Uterus (tissue), 4 donors: ENCODE results near the gene RASAL2. TPM values are rescaled to one million over a fixed set of nuclear protein-coding genes. Genes with fewer than 3 reads are reported as not detected.
"Not testable (repeated sequence)": the region's sequence is repeated elsewhere in the genome, so short reads cannot be mapped to it uniquely, and the experiment has no call there.

Experiments used
- DNase-seq, 2 donors: peaks; one replicate each; pipeline ENCODE4 v3.0.0-alpha.2; 2019 to 2020
- H3K27ac ChIP-seq, 2 donors: fragments of 200-600 bp; sonication (generic); 1 replicate in 1 of 2; 2 replicates in 1 of 2; pipeline ENCODE4 v1.5.1; 2016 to 2018
- H3K27me3 ChIP-seq, 2 donors: fragments of 200-600 bp; sonication (generic); one replicate each; pipeline ENCODE4 v1.5.1; 2018 to 2019; ENCODE audit warnings: control low read depth in 1 of 2
- H3K36me3 ChIP-seq, 2 donors: fragments of 200-600 bp; sonication (generic); one replicate each; pipeline ENCODE4 v1.5.1; 2019; ENCODE audit warnings: control low read depth in 1 of 2
- H3K4me1 ChIP-seq, 2 donors: fragments of 200-600 bp; sonication (generic); one replicate each; pipeline ENCODE4 v1.5.1; 2018 to 2019; ENCODE audit warnings: control low read depth in 1 of 2
- H3K4me3 ChIP-seq, 2 donors: fragments of 200-600 bp; sonication (generic); 1 replicate in 1 of 2; 2 replicates in 1 of 2; pipeline ENCODE4 v1.5.1; 2018 to 2019; ENCODE audit warnings: mild to moderate bottlenecking in 1 of 2
- H3K9me3 ChIP-seq, 2 donors: fragments of 200-600 bp; sonication (generic); one replicate each; pipeline ENCODE4 v1.5.1; 2019; ENCODE audit warnings: control low read depth in 1 of 2
- POLR2A ChIP-seq, 2 donors: fragments of 450-650 bp; IDR thresholded peaks; one replicate each; pipeline ENCODE4 v1.6.1; 2016; ENCODE audit warnings: antibody characterized with exemption in 2 of 2, mild to moderate bottlenecking in 1 of 2, moderate library complexity in 1 of 2
- intact Hi-C: fragments of 100-400 bp; cut with DNase I; formaldehyde crosslinking; loops from one replicate; pipeline ENCODE4 v1.15.1; 2023; ENCODE audit warnings: low total_unique reads
- total RNA-seq, 4 donors: library from RNA; depleted of rRNA in 3 of 4; stranded (reverse); fragments of >200 nt in 3 of 4; gene quantifications; one replicate each; pipeline versions ENCODE4 v1.1.0 to v1.2.4, GENCODE V29; 2014 to 2023
- TF ChIP-seq, protein P1 (sequence below), 4 experiments: fragments of 200-600 bp in 2 of 4; fragments of 450-650 bp in 2 of 4; sonication (generic) in 2 of 4; IDR thresholded peaks; one replicate each; pipeline ENCODE4 v1.5.1; 2016 to 2019; ENCODE audit warnings: antibody characterized with exemption in 4 of 4, mild to moderate bottlenecking in 2 of 4, moderate library complexity in 1 of 4
- donor health status: DM: yes; HTN: yes; CAD: no.

The RASAL2 gene
- total RNA-seq, 4 donors from 2014 or later = 10.0 to 42.5 (median 29.8) TPM

- no peaks in the 10 kb centered on the region for H3K36me3 ChIP-seq
- intact Hi-C loops = no loop called here
- H3K4me3 ChIP-seq = no peak overlapping the region
- H3K27ac ChIP-seq = no peak overlapping the region
- DNase-seq = no peak
- H3K9me3 ChIP-seq = no peaks in the 10 kb centered on the region
- no peaks in the 10 kb centered on the region for H3K4me1 ChIP-seq
- TF ChIP-seq, protein P1, sequence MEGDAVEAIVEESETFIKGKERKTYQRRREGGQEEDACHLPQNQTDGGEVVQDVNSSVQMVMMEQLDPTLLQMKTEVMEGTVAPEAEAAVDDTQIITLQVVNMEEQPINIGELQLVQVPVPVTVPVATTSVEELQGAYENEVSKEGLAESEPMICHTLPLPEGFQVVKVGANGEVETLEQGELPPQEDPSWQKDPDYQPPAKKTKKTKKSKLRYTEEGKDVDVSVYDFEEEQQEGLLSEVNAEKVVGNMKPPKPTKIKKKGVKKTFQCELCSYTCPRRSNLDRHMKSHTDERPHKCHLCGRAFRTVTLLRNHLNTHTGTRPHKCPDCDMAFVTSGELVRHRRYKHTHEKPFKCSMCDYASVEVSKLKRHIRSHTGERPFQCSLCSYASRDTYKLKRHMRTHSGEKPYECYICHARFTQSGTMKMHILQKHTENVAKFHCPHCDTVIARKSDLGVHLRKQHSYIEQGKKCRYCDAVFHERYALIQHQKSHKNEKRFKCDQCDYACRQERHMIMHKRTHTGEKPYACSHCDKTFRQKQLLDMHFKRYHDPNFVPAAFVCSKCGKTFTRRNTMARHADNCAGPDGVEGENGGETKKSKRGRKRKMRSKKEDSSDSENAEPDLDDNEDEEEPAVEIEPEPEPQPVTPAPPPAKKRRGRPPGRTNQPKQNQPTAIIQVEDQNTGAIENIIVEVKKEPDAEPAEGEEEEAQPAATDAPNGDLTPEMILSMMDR (IDR thresholded peaks at IDR 0.05) = no peak
- TF ChIP-seq POLR2A (IDR thresholded peaks at IDR 0.05) = no peak
- H3K27me3 ChIP-seq = no peaks in the 10 kb centered on the region
Measured at GRCh38 chr1:178502330-178502714, 408.4 kb downstream of the RASAL2 start.

DNA sequence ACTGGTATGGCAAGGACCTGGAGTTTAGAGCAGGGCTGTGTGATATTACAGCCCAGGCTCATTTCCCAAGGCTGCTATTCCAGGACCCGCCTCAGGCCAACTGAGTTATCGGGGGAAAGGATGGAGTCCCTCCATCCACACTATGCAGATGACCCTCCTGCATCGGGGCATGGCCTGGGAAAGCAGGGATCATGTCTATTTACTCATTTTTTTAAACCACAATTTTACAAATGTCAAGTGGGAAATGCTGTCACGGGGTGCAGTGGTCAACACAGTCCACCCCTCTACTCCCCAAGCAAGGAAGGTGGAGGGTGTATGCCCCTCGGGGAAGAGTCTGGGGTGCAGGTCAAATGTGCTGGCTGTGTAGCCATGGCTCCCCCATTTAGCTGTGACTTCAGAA lies 409.0 kb downstream of the RASAL2 start:
- no peak for DNase-seq
- TF ChIP-seq, protein P1 (IDR thresholded peaks at IDR 0.05) = no peak
- TF ChIP-seq POLR2A (IDR thresholded peaks at IDR 0.05) = no peak
- no peaks in the 10 kb centered on the region for H3K4me1 ChIP-seq
- intact Hi-C loops = no loop called here
- no peaks in the 10 kb centered on the region for H3K36me3 ChIP-seq
- H3K9me3 ChIP-seq = no peaks in the 10 kb centered on the region
- H3K27me3 ChIP-seq = no peaks in the 10 kb centered on the region
- H3K4me3 ChIP-seq = no peak overlapping the region
- no peak overlapping the region for H3K27ac ChIP-seq

GRCh38 chr1:178503316-178503715 lies 409.4 kb downstream of the RASAL2 start:
- H3K4me1 ChIP-seq, H3K36me3 ChIP-seq, H3K27me3 ChIP-seq, DNase-seq, intact Hi-C loops, H3K4me3 ChIP-seq, H3K9me3 ChIP-seq, H3K27ac ChIP-seq: not testable (repeated sequence)

- Histone ChIP-seq H3K4me3 (no peak overlapping the region), H3K27me3 (no peaks in the 10 kb centered on the region), H3K27ac (no peak overlapping the region), H3K9me3 (no peaks in the 10 kb centered on the region), H3K36me3 (no peaks in the 10 kb centered on the region), H3K4me1 (no peaks in the 10 kb centered on the region)
- intact Hi-C loops = no loop called here
- no peak for DNase-seq
- TF ChIP-seq, protein P1 (IDR thresholded peaks at IDR 0.05) = no peak
- TF ChIP-seq POLR2A (IDR thresholded peaks at IDR 0.05) = no peak
Measured at GRCh38 chr1:178503849-178504248, 409.9 kb downstream of the RASAL2 start.

GRCh38 chr1:178504286-178504685 lies 410.4 kb downstream of the RASAL2 start:
- Histone ChIP-seq H3K4me3 (no peak overlapping the region), H3K27ac (no peak overlapping the region), H3K36me3 (no peaks in the 10 kb centered on the region), H3K27me3 (no peaks in the 10 kb centered on the region), H3K9me3 (no peaks in the 10 kb centered on the region), H3K4me1 (no peaks in the 10 kb centered on the region)
- no peak for DNase-seq
- TF ChIP-seq, protein P1 (IDR thresholded peaks at IDR 0.05) = no peak
- TF ChIP-seq POLR2A (IDR thresholded peaks at IDR 0.05) = no peak
- intact Hi-C loops = no loop called here

DNA sequence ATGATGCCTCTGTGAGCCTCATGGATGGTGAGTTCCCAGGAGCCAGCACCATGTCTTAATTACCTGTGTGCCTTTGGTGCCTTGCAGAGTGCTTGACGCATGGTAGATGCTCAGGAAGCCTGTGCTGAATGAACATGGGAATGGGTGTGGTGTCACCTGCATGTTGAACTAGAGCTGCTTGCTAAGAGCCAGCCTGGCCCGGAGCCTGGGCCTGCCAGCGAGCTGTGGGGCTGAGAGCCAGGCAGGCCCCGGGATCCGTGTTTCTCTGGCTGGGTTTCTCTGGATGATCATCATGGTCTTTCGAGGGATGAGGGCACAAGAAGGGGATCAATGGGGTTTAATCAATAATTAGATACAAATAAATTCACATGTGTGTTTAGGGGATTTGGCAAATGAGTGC lies 412.3 kb downstream of the RASAL2 start:
- H3K9me3 ChIP-seq = no peaks in the 10 kb centered on the region
- no peaks in the 10 kb centered on the region for H3K36me3 ChIP-seq
- TF ChIP-seq, protein P1 (IDR thresholded peaks at IDR 0.05) = no peak
- TF ChIP-seq POLR2A (IDR thresholded peaks at IDR 0.05) = no peak
- no peak overlapping the region for H3K27ac ChIP-seq
- DNase-seq = no peak
- intact Hi-C loops = no loop called here
- no peaks in the 10 kb centered on the region for H3K4me1 ChIP-seq
- H3K27me3 ChIP-seq = no peaks in the 10 kb centered on the region
- H3K4me3 ChIP-seq = no peak overlapping the region
